ENCODE results near the gene SFXN3.

The SFXN3 gene

GRCh38 chr10:100998183-100998990 is 32.6 kb upstream of the SFXN3 start:
- peaks cover 3% of the 10 kb centered on the region; the same call in 1 of the 2 replicates for H3K36me3 ChIP-seq (ENCODE audit: insufficient read depth, low read length)
- peak overlapping the region; percentile 81 for H3K4me3 ChIP-seq
- H3K9ac ChIP-seq (ENCODE audit: insufficient read length) = peak overlapping the region; percentile 87
- no peak for DNase-seq (ENCODE audit: low read depth, low spot score)
- TF ChIP-seq POLR2AphosphoS5 (IDR thresholded peaks at IDR 0.05; ENCODE audit: borderline replicate concordance, low read depth, low read length) = 0 out of 2 replicates have a peak, but pooled peaks have one; percentile 23
- no peak for TF ChIP-seq EZH2 (IDR thresholded peaks at IDR 0.05)
- no peaks in the 10 kb centered on the region for H3K9me3 ChIP-seq (ENCODE audit: low read depth, low read length)
- H3K27ac ChIP-seq = peak overlapping the region; percentile 65

- Histone ChIP-seq H3K36me3 (ENCODE audit: insufficient read depth, low read length) (peaks cover 6% of the 10 kb centered on the region; the same call in 1 of the 2 replicates), H3K4me3 (peak overlapping the region; percentile 81), H3K27ac (peak overlapping the region; percentile 78), H3K9ac (ENCODE audit: insufficient read length) (peak overlapping the region; percentile 87), H3K9me3 (ENCODE audit: low read depth, low read length) (no peaks in the 10 kb centered on the region)
- no peak for DNase-seq (ENCODE audit: low read depth, low spot score)
- TF ChIP-seq EZH2 (IDR thresholded peaks at IDR 0.05) = no peak
- TF ChIP-seq POLR2AphosphoS5 (IDR thresholded peaks at IDR 0.05; ENCODE audit: borderline replicate concordance, low read depth, low read length) = peak; percentile 62; the same call in 1 of the 2 replicates
- peak; percentile 39 for TF ChIP-seq FOXP2 (optimal IDR thresholded peaks at IDR 0.05; ENCODE audit: control extremely low read depth, extremely low read length, insufficient read depth)
Observed at GRCh38 chr10:100998991-100999741, 31.9 kb upstream of the SFXN3 start.

- H3K9me3 ChIP-seq (ENCODE audit: low read depth, low read length) = no peaks in the 10 kb centered on the region
- peak within 1 kb of the TSS; percentile 78 for H3K27ac ChIP-seq
- peak within 1 kb of the TSS; percentile 87 for H3K9ac ChIP-seq (ENCODE audit: insufficient read length)
- H3K36me3 ChIP-seq (ENCODE audit: insufficient read depth, low read length) = peaks cover 6% of the 10 kb centered on the region; the same call in 1 of the 2 replicates
- peak within 1 kb of the TSS; percentile 81 for H3K4me3 ChIP-seq
- no peak; the same call in 1 of the 2 replicates for TF ChIP-seq POLR2AphosphoS5 (IDR thresholded peaks at IDR 0.05; ENCODE audit: borderline replicate concordance, low read depth, low read length)
- no peak for TF ChIP-seq FOXP2 (optimal IDR thresholded peaks at IDR 0.05; ENCODE audit: control extremely low read depth, extremely low read length, insufficient read depth)
- no peak for TF ChIP-seq EZH2 (IDR thresholded peaks at IDR 0.05)
- no peak for DNase-seq (ENCODE audit: low read depth, low spot score)
Observed at GRCh38 chr10:100999742-101000126, 31.3 kb upstream of the SFXN3 start, which contains the start of gene LZTS2. Gene LZTS2 (plus strand): TSS chr10:100999808. CDS start chr10:101002539, 2,731 bp downstream.

GRCh38 chr10:101000127-101000914 is 30.7 kb upstream of the SFXN3 start:
- Histone ChIP-seq H3K36me3 (ENCODE audit: insufficient read depth, low read length) (peaks cover 6% of the 10 kb centered on the region; the same call in 1 of the 2 replicates), H3K4me3 (peak overlapping the region; percentile 77), H3K27ac (no peak overlapping the region), H3K9ac (ENCODE audit: insufficient read length) (peak overlapping the region; percentile 86), H3K9me3 (ENCODE audit: low read depth, low read length) (no peaks in the 10 kb centered on the region)
- no peak for TF ChIP-seq EZH2 (IDR thresholded peaks at IDR 0.05)
- no peak; the same call in 1 of the 2 replicates for TF ChIP-seq POLR2AphosphoS5 (IDR thresholded peaks at IDR 0.05; ENCODE audit: borderline replicate concordance, low read depth, low read length)
- DNase-seq (ENCODE audit: low read depth, low spot score) = no peak

GRCh38 chr10:101000915-101001658 is 29.9 kb upstream of the SFXN3 start:
- H3K4me3 ChIP-seq = peak overlapping the region; percentile 77
- H3K36me3 ChIP-seq (ENCODE audit: insufficient read depth, low read length) = peaks cover 6% of the 10 kb centered on the region; the same call in 1 of the 2 replicates
- no peak for DNase-seq (ENCODE audit: low read depth, low spot score)
- no peaks in the 10 kb centered on the region for H3K9me3 ChIP-seq (ENCODE audit: low read depth, low read length)
- H3K27ac ChIP-seq = no peak overlapping the region
- peak overlapping the region; percentile 86 for H3K9ac ChIP-seq (ENCODE audit: insufficient read length)
- TF ChIP-seq FOXP2 (optimal IDR thresholded peaks at IDR 0.05; ENCODE audit: control extremely low read depth, extremely low read length, insufficient read depth) = no peak
- TF ChIP-seq POLR2AphosphoS5 (IDR thresholded peaks at IDR 0.05; ENCODE audit: borderline replicate concordance, low read depth, low read length) = no peak
- TF ChIP-seq EZH2 (IDR thresholded peaks at IDR 0.05) = no peak

GRCh38 chr10:101001659-101002035 is 29.4 kb upstream of the SFXN3 start:
- no peak overlapping the region for H3K9ac ChIP-seq (ENCODE audit: insufficient read length)
- H3K36me3 ChIP-seq (ENCODE audit: insufficient read depth, low read length) = peaks cover 6% of the 10 kb centered on the region; the same call in 1 of the 2 replicates
- H3K27ac ChIP-seq = no peak overlapping the region
- no peak overlapping the region for H3K4me3 ChIP-seq
- TF ChIP-seq POLR2AphosphoS5 (IDR thresholded peaks at IDR 0.05; ENCODE audit: borderline replicate concordance, low read depth, low read length) (no peak), EZH2 (IDR thresholded peaks at IDR 0.05) (no peak), FOXP2 (optimal IDR thresholded peaks at IDR 0.05; ENCODE audit: control extremely low read depth, extremely low read length, insufficient read depth) (no peak)
- H3K9me3 ChIP-seq (ENCODE audit: low read depth, low read length) = no peaks in the 10 kb centered on the region
- no peak for DNase-seq (ENCODE audit: low read depth, low spot score)

- no peak for TF ChIP-seq FOXP2 (optimal IDR thresholded peaks at IDR 0.05; ENCODE audit: control extremely low read depth, extremely low read length, insufficient read depth)
- no peak for TF ChIP-seq POLR2AphosphoS5 (IDR thresholded peaks at IDR 0.05; ENCODE audit: borderline replicate concordance, low read depth, low read length)
- Histone ChIP-seq H3K4me3 (no peak overlapping the region), H3K9me3 (ENCODE audit: low read depth, low read length) (no peaks in the 10 kb centered on the region), H3K27ac (no peak overlapping the region), H3K9ac (ENCODE audit: insufficient read length) (no peak overlapping the region), H3K36me3 (ENCODE audit: insufficient read depth, low read length) (peaks cover 6% of the 10 kb centered on the region; the same call in 1 of the 2 replicates)
- DNase-seq (ENCODE audit: low read depth, low spot score) = no peak
Observed at GRCh38 chr10:101002456-101002855, 28.6 kb upstream of the SFXN3 start.
